Muscle of leg (tissue), 11 donors: ENCODE results near the gene PLEKHF1. TPM values are rescaled to one million over a fixed set of nuclear protein-coding genes. Genes with fewer than 3 reads are reported as not detected.

Experiments used
- DNase-seq: peaks from one replicate; pipeline ENCODE4 v3.0.0; 2013
- H3K27ac ChIP-seq: one replicate; pipeline ENCODE4 v1.5.1; 2013; ENCODE audit warnings: mild to moderate bottlenecking, low read length, control low read depth
- H3K27me3 ChIP-seq: one replicate; pipeline ENCODE4 v1.6.1; 2013; ENCODE audit warnings: low read length; ENCODE audit not compliant: control insufficient read depth, insufficient read depth
- H3K36me3 ChIP-seq: one replicate; pipeline ENCODE4 v1.6.1; 2013; ENCODE audit warnings: low read length; ENCODE audit not compliant: control insufficient read depth, insufficient read depth
- H3K4me1 ChIP-seq: one replicate; pipeline ENCODE4 v1.6.1; 2013; ENCODE audit warnings: low read length; ENCODE audit not compliant: control insufficient read depth, insufficient read depth
- H3K4me3 ChIP-seq: one replicate; pipeline ENCODE4 v1.5.1; 2013; ENCODE audit warnings: low read length, control low read depth
- H3K9me3 ChIP-seq: replicated peaks from 2 replicates; pipeline ENCODE4 v1.6.1; 2013; ENCODE audit warnings: low read depth, low read length; ENCODE audit not compliant: control insufficient read depth
- WGBS: methylation state at CpG from one replicate; pipeline ENCODE4 v1.1.5; 2013; ENCODE audit warnings: missing lambda C conversion rate; ENCODE audit not compliant: insufficient coverage; 5-methylcytosine and 5-hydroxymethylcytosine counted together
- polyA plus RNA-seq, 8 donors: library from polyadenylated mRNA; unstranded; fragments of 120-200 nt; gene quantifications; one replicate each; pipeline versions ENCODE4 v1.2.1 to v1.2.3, GENCODE V29; 2013; ENCODE audit warnings: inconsistent platforms in 1 of 8, low replicate concordance in 1 of 8; ENCODE audit not compliant: insufficient read length in 8 of 8, insufficient read depth in 1 of 8
- total RNA-seq: library from RNA; stranded (reverse); fragments of 120-200 nt; gene quantifications from one replicate; pipeline ENCODE4 v1.2.4, GENCODE V29; 2013

Gene PLEKHF1
- total and polyA plus RNA-seq, 9 donors: 3.2 to 7.0 (median 4.5) TPM

GRCh38 chr19:29671393-29672160, 6.3 kb downstream of the PLEKHF1 start:
- Histone ChIP-seq H3K36me3 (peaks cover 9% of the 10 kb centered on the region), H3K9me3 (no peaks in the 10 kb centered on the region), H3K27me3 (peaks cover 7% of the 10 kb centered on the region), H3K4me3 (no peak overlapping the region), H3K4me1 (peaks cover 27% of the 10 kb centered on the region), H3K27ac (no peak overlapping the region)
- DNase-seq: peak; percentile 55
- WGBS: 59% methylated on average over 9 of the region's 12 CpGs

- no peak for DNase-seq
- Histone ChIP-seq H3K36me3 (peaks cover 9% of the 10 kb centered on the region), H3K9me3 (no peaks in the 10 kb centered on the region), H3K4me1 (peaks cover 27% of the 10 kb centered on the region), H3K27me3 (peaks cover 3% of the 10 kb centered on the region), H3K27ac (no peak overlapping the region), H3K4me3 (no peak overlapping the region)
- 83% methylated on average over 8 of the region's 8 CpGs for WGBS
Observed at GRCh38 chr19:29672319-29672932, 7.2 kb downstream of the PLEKHF1 start.

GRCh38 chr19:29672933-29673336, 7.7 kb downstream of the PLEKHF1 start:
- Histone ChIP-seq H3K4me1 (peaks cover 30% of the 10 kb centered on the region), H3K27ac (no peak overlapping the region), H3K36me3 (peaks cover 9% of the 10 kb centered on the region), H3K9me3 (no peaks in the 10 kb centered on the region), H3K4me3 (no peak overlapping the region), H3K27me3 (peaks cover 3% of the 10 kb centered on the region)
- WGBS: 83% methylated on average over 10 of the region's 11 CpGs
- DNase-seq: no peak

DNA sequence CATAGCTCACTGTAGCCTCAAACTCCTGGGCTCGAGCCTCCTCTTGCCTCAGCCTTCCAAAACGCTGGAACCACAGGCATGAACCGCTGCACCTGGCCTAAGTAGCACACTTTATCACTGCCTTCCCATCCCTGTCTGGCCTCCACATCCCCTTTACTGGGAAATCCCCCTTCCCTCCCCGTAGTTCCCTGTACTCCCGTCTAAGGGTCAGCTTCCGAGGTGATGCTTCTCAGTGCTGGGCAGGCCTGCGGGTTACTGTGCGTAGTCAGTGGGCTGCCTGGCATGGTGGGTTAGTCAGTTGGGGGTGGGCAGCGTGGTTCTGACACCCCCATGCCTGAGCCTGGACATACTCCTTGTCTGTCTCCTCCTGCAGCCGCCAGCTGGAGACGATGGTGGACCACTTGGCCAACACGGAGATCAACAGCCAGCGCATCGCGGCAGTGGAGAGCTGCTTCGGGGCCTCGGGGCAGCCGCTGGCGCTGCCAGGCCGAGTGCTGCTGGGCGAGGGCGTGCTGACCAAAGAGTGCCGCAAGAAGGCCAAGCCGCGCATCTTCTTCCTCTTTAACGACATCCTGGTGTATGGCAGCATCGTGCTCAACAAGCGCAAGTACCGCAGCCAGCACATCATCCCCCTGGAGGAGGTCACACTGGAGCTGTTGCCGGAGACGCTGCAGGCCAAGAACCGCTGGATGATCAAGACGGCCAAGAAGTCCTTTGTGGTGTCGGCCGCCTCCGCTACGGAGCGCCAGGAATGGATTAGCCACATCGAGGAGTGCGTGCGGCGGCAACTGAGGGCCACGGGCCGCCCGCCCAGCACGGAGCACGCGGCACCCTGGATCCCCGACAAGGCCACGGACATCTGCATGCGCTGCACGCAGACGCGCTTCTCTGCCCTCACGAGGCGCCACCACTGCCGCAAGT, 8.4 kb downstream of the PLEKHF1 start:
- Histone ChIP-seq H3K36me3 (peaks cover 9% of the 10 kb centered on the region), H3K27me3 (peaks cover 3% of the 10 kb centered on the region), H3K4me3 (no peak overlapping the region), H3K27ac (no peak overlapping the region), H3K4me1 (peaks cover 38% of the 10 kb centered on the region), H3K9me3 (no peaks in the 10 kb centered on the region)
- 94% methylated on average over 52 of the region's 57 CpGs for WGBS
- DNase-seq: no peak

GRCh38 chr19:29674374-29675119, 9.3 kb downstream of the PLEKHF1 start:
- no peaks in the 10 kb centered on the region for H3K27me3 ChIP-seq
- no peak overlapping the region for H3K4me3 ChIP-seq
- H3K4me1 ChIP-seq: peaks cover 41% of the 10 kb centered on the region
- no peak overlapping the region for H3K27ac ChIP-seq
- no peak for DNase-seq
- H3K9me3 ChIP-seq: no peaks in the 10 kb centered on the region
- peaks cover 5% of the 10 kb centered on the region for H3K36me3 ChIP-seq
- WGBS: 91% methylated on average over 34 of the region's 34 CpGs

GRCh38 chr19:29675120-29675649, 9.9 kb downstream of the PLEKHF1 start:
- Histone ChIP-seq H3K27ac (no peak overlapping the region), H3K36me3 (peaks cover 5% of the 10 kb centered on the region), H3K9me3 (no peaks in the 10 kb centered on the region), H3K4me1 (peaks cover 44% of the 10 kb centered on the region), H3K27me3 (no peaks in the 10 kb centered on the region), H3K4me3 (no peak overlapping the region)
- WGBS: 86% methylated on average over 8 of the region's 10 CpGs
- no peak for DNase-seq

GRCh38 chr19:29675650-29676186, 10.5 kb downstream of the PLEKHF1 start:
- peaks cover 49% of the 10 kb centered on the region for H3K4me1 ChIP-seq
- no peak for DNase-seq
- H3K9me3 ChIP-seq: no peaks in the 10 kb centered on the region
- H3K27me3 ChIP-seq: no peaks in the 10 kb centered on the region
- no peak overlapping the region for H3K4me3 ChIP-seq
- WGBS: 64% methylated on average over 11 of the region's 13 CpGs
- no peak overlapping the region for H3K27ac ChIP-seq
- peaks cover 5% of the 10 kb centered on the region for H3K36me3 ChIP-seq

DNA sequence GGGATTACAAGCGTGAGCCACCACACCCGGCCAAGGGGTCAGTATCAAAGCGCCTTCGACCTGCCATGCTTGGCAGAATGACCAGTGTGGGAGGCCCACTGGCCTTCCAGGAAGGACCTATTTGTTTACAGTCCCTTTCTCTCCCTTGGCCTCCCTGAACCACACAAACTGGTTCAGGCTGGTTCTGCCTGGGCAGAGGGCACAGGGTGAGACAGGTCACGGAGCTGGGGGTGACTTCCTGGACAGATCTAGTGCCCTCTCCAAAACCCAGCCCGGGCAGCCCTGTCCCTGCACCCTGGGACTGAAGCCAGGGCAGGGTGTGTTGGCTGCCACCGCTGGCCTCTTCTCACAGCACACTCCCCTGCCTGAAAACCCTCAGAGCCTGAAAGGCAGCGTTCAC, 11.3 kb downstream of the PLEKHF1 start:
- H3K4me3 ChIP-seq: no peak overlapping the region

GRCh38 chr19:29677001-29677817, 11.9 kb downstream of the PLEKHF1 start:
- peaks cover 5% of the 10 kb centered on the region for H3K36me3 ChIP-seq
- peaks cover 56% of the 10 kb centered on the region for H3K4me1 ChIP-seq
- no peaks in the 10 kb centered on the region for H3K9me3 ChIP-seq
- H3K27ac ChIP-seq: peak overlapping the region; percentile 3
- WGBS: 54% methylated on average over 20 of the region's 23 CpGs
- DNase-seq: peak; percentile 68
- no peaks in the 10 kb centered on the region for H3K27me3 ChIP-seq
- H3K4me3 ChIP-seq: no peak overlapping the region

More for the DNA sequence above, 11.3 kb downstream of the PLEKHF1 start:
- peaks cover 56% of the 10 kb centered on the region for H3K4me1 ChIP-seq
- no peak overlapping the region for H3K27ac ChIP-seq
- H3K9me3 ChIP-seq: no peaks in the 10 kb centered on the region
- WGBS: 78% methylated on average over 6 of the region's 8 CpGs
- no peak for DNase-seq
- H3K27me3 ChIP-seq: no peaks in the 10 kb centered on the region
- H3K36me3 ChIP-seq: peaks cover 5% of the 10 kb centered on the region
